HG03575 (cell line): ENCODE measurements around the gene MSMP.

Experiments used
- ATAC-seq: cut with Tn5 transposase; IDR thresholded peaks from one replicate; pipeline ENCODE4 v1.9.1; 2021; ENCODE audit not compliant: unreplicated experiment, insufficient number of reproducible peaks, low FRiP score; ENCODE audit errors: extremely low read depth

Gene MSMP

DNA sequence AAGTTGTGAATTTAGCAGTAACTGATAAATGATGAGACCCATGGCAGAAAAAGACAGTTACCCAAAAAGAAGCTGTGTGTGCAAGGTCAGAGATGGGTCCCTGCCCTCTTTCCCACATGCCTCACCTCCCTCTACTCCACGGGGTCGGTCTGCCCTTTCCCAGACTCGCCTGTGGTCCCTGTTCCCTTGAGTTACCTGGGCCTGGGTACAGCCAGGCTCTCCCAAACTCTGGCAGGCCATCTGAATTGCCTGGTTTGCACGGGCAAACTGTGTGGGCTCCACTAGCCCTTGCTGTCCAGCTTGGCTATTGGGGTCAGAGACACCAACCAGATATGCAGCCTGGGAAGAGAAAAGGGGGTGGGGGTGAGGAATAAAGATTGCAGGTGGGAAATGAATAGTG lies 45.9 kb downstream of the MSMP start:
- no peak for ATAC-seq

DNA sequence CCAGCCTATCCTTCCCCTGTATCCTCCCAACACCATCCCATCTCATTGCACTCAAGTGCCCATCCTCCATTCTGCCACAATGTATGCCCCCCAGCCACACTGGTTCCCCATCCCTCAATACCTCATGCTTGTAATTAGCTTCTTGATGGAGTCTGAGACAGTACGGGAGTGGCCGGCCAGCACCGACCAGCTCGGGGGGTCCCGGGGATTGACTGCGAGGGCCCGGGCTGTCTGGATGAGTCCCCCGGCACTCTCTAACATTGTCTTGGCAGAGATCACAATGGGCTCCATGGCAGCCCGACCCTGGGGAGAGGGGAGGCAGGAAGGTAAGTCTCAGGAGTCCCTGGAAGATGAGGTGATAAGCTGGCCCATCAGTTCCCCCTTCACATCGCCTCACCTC lies 47.1 kb downstream of the MSMP start:
- no peak for ATAC-seq

DNA sequence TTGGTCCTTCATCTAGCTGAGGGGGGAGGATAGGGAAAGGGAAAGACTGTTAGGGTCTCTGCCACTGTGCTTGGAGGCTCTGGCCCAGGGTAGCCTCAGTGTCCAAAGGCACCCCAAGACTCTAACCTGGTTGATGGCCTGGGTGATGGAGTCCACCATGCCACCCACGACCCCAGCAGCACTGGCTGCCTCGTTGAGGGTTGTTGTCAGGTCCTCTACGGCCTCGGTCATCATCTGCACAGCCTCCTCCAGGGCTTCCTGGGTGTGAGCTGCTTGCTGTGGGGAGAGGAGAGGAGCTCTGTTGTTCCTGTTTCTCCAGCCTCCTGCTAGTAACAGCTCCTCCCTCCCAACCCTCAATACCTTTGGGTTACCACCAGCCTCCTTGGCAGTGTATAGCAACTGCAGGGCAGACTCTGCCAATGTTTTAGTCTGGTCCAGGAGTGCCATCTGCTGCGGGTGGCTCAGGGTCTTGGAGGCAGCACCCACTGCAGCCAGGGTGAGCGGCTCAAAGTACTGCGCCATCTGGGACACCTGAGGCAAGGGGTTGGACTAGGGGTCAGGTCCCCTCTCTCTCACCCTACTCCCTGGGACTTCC lies 48.1 kb downstream of the MSMP start:
- no peak for ATAC-seq

DNA sequence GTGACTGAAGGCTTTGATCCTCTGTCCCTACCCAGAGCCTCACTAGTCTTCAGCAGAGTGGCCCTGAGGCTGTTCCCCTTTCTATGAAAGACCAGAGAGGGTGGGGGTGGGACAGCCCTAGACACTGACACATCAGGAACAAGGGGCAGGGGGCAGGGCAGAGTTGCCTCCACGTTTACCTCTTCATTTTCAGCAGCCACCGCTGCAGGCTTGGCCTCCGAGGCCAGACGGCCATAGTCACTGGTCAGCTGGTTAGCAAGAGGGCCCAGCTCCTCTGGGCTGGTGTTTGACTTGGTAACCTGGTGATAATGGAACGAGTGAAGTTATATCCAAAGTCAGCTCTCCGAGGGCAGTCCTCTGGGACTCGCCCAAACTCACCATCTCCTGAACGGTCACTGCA lies 48.7 kb downstream of the MSMP start:
- no peak for ATAC-seq

GRCh38 chr9:35703906-35704672 lies 50.0 kb downstream of the MSMP start:
- ATAC-seq: no peak
